AG04450 (cell line): ENCODE data around the gene PPFIBP1. TPM values are rescaled to one million over a fixed set of nuclear protein-coding genes. Genes with fewer than 3 reads are reported as not detected.

Experiments used
- CTCF ChIA-PET: fragments of 300-600, 350-600 bp; formaldehyde crosslinking; extraction: SDS; loops from one replicate; lab custom pipeline; 2022; ENCODE audit warnings: antibody characterized with exemption, inconsistent platforms; lab: Charles Lee
- POLR2A ChIA-PET: fragments of 350-600 bp; formaldehyde crosslinking; extraction: SDS; loops from one replicate; lab custom pipeline; 2021; ENCODE audit warnings: antibody characterized with exemption, inconsistent platforms; lab: Yijun Ruan, JAX
- DNase-seq: peaks from one replicate; pipeline ENCODE4 v3.0.0-alpha.2; 2011; ENCODE audit warnings: low read depth, low spot score
- H3K27ac ChIP-seq: one replicate; pipeline ENCODE4 v1.5.1; 2012; ENCODE audit warnings: low read depth, low read length, control low read depth
- H3K27me3 ChIP-seq: one replicate; pipeline ENCODE4 v1.6.0; 2012; ENCODE audit warnings: low read length; ENCODE audit not compliant: control insufficient read depth, insufficient read depth
- H3K4me3 ChIP-seq: 2 replicates; pipeline ENCODE4 v1.5.1; 2011; ENCODE audit warnings: mild to moderate bottlenecking, low read depth, low read length, control low read depth
- H3K9me3 ChIP-seq: 2 replicates; pipeline ENCODE4 v1.5.1; 2012; ENCODE audit warnings: low read length; ENCODE audit not compliant: control insufficient read depth, insufficient read depth
- polyA plus RNA-seq: library from polyadenylated mRNA; depleted of rRNA; stranded (reverse); fragments of >200 nt; gene quantifications from 2 replicates; pipeline ENCODE4 v1.2.3, GENCODE V29; 2011
- TF ChIP-seq, protein P1 (sequence below): IDR thresholded peaks from 2 replicates; pipeline ENCODE4 v1.5.1; 2011; ENCODE audit warnings: low read depth, low read length, control low read depth, inconsistent platforms

The PPFIBP1 gene
- polyA plus RNA-seq, 1 experiment = 58.3 TPM

DNA sequence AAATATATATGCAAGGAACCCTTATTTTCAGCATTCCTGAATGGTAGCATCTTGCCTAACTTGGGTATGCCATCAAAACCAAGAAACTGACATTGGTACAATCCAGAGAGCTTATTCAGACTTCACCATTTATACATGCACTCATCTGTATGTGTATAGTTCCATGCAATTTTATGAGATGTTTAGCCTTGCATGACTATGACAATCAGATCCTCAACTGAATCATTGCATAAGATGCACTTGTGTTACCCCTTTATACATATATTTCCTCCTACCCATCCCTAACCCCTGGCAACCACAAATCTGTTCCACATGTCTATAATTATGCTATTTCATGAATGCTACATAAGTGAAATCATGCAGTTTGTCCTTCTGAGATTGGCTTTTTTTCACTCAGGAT is 37.0 kb upstream of the PPFIBP1 start:
- no peaks in the 10 kb centered on the region for H3K9me3 ChIP-seq
- ChIA-PET POLR2A (no interaction called here), CTCF (no interaction called here)
- TF ChIP-seq, protein P1, sequence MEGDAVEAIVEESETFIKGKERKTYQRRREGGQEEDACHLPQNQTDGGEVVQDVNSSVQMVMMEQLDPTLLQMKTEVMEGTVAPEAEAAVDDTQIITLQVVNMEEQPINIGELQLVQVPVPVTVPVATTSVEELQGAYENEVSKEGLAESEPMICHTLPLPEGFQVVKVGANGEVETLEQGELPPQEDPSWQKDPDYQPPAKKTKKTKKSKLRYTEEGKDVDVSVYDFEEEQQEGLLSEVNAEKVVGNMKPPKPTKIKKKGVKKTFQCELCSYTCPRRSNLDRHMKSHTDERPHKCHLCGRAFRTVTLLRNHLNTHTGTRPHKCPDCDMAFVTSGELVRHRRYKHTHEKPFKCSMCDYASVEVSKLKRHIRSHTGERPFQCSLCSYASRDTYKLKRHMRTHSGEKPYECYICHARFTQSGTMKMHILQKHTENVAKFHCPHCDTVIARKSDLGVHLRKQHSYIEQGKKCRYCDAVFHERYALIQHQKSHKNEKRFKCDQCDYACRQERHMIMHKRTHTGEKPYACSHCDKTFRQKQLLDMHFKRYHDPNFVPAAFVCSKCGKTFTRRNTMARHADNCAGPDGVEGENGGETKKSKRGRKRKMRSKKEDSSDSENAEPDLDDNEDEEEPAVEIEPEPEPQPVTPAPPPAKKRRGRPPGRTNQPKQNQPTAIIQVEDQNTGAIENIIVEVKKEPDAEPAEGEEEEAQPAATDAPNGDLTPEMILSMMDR = no peak
- no peak for DNase-seq
- no peak overlapping the region for H3K27ac ChIP-seq
- no peak overlapping the region for H3K4me3 ChIP-seq
- H3K27me3 ChIP-seq = no peaks in the 10 kb centered on the region

- Histone ChIP-seq H3K4me3 (no peak overlapping the region), H3K27ac (no peak overlapping the region), H3K27me3 (no peaks in the 10 kb centered on the region), H3K9me3 (no peaks in the 10 kb centered on the region)
- ChIA-PET CTCF (no interaction called here), POLR2A (no interaction called here)
- DNase-seq = no peak
- TF ChIP-seq, protein P1 = no peak
Observed at GRCh38 chr12:27488479-27488878, 35.5 kb upstream of the PPFIBP1 start.

GRCh38 chr12:27491226-27491625 is 32.8 kb upstream of the PPFIBP1 start:
- no peak overlapping the region for H3K27ac ChIP-seq

DNA sequence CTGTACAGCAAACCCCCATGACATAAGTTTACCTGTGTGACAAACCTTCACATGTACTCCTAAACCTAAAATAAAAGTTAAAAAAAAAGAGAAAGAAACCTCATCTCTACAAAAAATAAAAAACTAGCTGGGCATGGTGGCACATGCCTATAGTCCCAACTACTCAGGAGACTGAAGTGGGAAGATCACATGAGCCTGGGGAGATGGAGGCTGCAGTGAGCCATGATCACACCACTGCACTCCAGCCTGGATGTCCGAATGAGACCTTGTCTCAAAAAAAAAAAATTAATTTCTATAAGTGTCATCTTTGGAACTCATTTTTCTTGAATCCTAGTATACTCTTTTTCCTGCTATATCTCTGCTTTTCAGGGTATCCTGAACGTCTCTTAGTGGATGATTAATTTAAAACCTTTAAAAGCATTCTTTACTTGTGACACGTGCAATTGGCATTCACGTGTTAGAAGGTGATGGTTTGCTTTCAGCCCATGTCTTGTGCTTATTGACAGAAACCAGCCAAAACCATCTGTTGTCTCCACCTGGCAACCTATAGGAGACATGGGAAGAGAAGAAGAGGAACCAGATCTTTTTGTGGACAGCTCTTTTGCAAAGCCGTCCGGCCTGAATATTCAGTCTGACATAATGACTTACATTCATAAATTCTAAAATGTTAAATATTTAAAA is 30.6 kb upstream of the PPFIBP1 start:
- no peaks in the 10 kb centered on the region for H3K27me3 ChIP-seq
- ChIA-PET CTCF (no interaction called here), POLR2A (no interaction called here)
- H3K9me3 ChIP-seq = no peaks in the 10 kb centered on the region
- H3K4me3 ChIP-seq = no peak overlapping the region
- DNase-seq = no peak
- no peak overlapping the region for H3K27ac ChIP-seq
- TF ChIP-seq, protein P1 = no peak

More at GRCh38 chr12:27491226-27491625, 32.8 kb upstream of the PPFIBP1 start:
- TF ChIP-seq, protein P1 = no peak
- Histone ChIP-seq H3K4me3 (no peak overlapping the region), H3K27me3 (no peaks in the 10 kb centered on the region), H3K9me3 (no peaks in the 10 kb centered on the region)
- POLR2A ChIA-PET = no interaction called here
- no peak for DNase-seq
- CTCF ChIA-PET = no interaction called here

DNA sequence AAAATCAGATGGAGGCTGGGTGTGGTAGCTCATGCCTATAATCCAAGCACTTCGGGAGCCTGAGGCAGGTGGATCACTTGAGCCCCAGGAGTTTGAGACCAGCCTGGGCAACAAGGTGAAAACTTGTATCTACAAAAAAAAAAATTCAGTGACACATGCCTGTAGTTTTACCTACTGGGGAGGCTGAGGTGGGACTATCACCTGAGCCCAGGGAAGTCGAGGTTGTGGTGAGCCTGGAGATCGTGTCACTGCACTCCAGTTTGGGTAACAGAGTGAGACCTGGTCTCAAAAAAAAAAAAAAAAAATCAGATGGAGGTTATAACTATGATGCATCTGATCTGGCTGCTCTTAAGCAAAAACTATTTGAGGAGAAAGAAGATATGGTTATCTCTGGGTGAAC is 26.6 kb upstream of the PPFIBP1 start:
- Histone ChIP-seq H3K27ac (no peak overlapping the region), H3K4me3 (no peak overlapping the region), H3K9me3 (no peaks in the 10 kb centered on the region), H3K27me3 (no peaks in the 10 kb centered on the region)
- POLR2A ChIA-PET = no interaction called here
- TF ChIP-seq, protein P1 = no peak
- CTCF ChIA-PET = no interaction called here
- no peak for DNase-seq
